ENCODE data around the gene EDDM3A.
"Not testable (repeated sequence)": the region's sequence is repeated elsewhere in the genome, so short reads cannot be mapped to it uniquely, and the experiment has no call there.

Gene EDDM3A, protein sequence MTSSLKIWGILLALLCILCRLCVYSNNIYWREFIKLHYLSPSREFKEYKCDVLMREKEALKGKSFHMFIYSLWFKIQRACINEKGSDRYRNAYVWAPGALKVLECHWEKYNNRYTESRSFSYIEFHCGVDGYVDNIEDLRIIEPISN

DNA sequence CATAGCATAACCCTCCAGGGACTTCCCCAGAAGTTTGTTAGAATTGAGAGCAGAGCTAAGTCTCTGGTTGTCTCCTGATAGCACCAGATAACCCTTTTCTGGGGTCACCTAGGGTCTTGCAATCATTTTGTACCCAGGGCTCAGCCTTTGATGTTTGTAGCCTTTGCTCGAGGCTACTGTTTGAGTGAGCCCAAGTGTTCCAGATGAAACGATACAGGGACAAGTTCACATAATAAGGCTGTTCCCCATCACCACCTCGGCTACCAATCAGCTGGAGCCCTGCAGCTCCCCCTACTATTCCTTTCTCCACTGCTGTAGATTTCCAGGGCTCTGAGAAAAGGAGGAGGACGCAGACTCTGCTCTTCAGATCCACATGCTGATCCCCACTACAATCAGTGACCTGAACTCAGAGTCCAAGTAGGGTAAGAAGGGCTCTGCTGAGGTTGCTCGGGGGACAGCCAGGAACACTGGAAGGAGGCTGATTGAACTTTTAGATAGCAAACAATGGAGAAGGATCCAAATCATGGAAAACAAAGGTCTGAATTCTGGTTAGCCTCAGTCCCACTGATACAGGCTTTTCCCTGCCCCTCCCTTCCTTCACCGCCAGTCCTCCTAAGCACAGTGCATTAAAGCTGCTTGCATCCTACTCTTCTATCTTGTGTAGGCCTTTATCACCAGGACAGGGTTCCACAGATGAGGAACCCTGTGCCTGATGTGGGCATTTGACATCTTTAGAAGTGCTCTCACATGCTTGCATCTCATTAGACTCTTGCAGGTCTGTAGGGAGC is at the start of gene EDDM3A:
TSS of gene EDDM3A (plus strand) at position 317 of the 788 bp plus-strand sequence. CDS start 1,694 bp downstream, outside the sequence.
- H3K9me3 Mint-ChIP-seq: peaks cover 0 to 2% of the 10 kb centered on the region in 2 donors

DNA sequence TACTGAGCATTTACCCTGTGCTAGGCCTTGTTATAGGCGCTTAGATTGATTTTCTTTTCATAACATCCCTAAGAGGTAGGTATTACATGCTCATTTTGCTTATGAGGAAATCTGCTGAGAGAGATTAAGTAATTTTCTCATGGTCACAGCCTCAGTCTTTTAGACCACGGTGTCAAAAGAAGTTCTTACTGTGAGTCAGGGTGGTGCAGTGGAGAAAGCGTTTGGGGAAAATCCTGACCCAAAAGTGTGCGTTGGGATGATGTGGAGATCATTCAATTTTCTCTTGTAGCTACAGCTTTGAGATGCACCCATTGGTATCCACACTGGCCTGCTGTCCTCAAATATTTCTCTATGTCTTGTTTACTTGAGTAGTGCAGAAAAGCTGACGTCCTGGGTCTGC is 48.9 kb upstream of the EDDM3A start:
- Mint-ChIP-seq H3K9me3 (peaks cover 0 to 4% of the 10 kb centered on the region in 2 donors), H3K27ac (no peak overlapping the region), H3K4me1 (peaks cover 2 to 16% of the 10 kb centered on the region in 2 donors), H3K36me3 (no peaks in the 10 kb centered on the region), H3K4me3 (no peak overlapping the region), H3K27me3 (no peaks in the 10 kb centered on the region)
- no peak for DNase-seq
- no peak for ATAC-seq (replicated peaks)

More for the DNA sequence above, at the start of gene EDDM3A:
- H3K4me3 Mint-ChIP-seq: no peak within 1 kb of the TSS
- peaks cover 0 to 4% of the 10 kb centered on the region in 2 donors for H3K36me3 Mint-ChIP-seq
- DNase-seq (no peak), ATAC-seq (replicated peaks) (no peak)
- H3K27me3 Mint-ChIP-seq: peaks cover 0 to 8% of the 10 kb centered on the region in 2 donors
- peaks cover 22 to 40% of the 10 kb centered on the region in 2 donors for H3K4me1 Mint-ChIP-seq
- no peak within 1 kb of the TSS for H3K27ac Mint-ChIP-seq

DNA sequence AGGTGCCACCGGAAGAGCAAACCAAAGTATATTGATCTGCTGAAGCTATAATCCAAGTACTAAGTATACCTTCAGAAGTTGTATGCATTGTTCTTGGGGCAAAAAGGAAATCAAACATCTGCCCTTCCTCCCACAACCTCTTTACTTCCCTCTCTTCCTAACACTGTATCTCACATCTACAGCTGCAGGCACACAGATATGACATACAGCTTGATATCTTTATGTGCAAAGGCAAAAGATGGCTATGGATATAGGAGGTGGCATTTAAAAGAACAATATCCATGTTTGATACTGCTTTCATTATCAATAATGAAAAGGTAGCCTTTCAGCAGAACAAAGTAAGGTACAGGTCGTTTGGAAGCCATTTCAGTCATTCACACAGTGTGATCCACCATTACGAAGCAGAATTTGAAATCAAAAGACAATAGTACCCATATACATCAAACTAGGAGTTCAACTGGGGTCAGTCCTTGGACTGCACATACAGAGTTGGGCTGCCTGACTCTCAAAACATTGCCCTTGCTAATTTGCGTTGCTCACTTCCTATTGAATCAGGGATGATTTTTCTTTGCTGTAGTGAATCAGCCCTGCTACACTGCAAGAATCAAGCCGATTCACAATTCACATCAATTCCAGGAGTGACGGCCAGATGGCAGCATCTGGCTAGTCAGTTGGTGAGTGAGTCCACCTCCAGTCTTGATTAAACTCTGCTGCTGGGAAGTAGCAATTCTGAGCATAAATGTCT is 48.2 kb upstream of the EDDM3A start:
- no peak overlapping the region for H3K27ac Mint-ChIP-seq
- no peaks in the 10 kb centered on the region for H3K27me3 Mint-ChIP-seq
- H3K36me3 Mint-ChIP-seq: no peaks in the 10 kb centered on the region
- DNase-seq (peak; percentile 58), ATAC-seq (replicated peaks) (peak; percentile 77 to 90)
- H3K4me1 Mint-ChIP-seq: peaks cover 2 to 16% of the 10 kb centered on the region in 2 donors
- H3K9me3 Mint-ChIP-seq: peaks cover 0 to 4% of the 10 kb centered on the region in 2 donors
- H3K4me3 Mint-ChIP-seq: no peak overlapping the region

DNA sequence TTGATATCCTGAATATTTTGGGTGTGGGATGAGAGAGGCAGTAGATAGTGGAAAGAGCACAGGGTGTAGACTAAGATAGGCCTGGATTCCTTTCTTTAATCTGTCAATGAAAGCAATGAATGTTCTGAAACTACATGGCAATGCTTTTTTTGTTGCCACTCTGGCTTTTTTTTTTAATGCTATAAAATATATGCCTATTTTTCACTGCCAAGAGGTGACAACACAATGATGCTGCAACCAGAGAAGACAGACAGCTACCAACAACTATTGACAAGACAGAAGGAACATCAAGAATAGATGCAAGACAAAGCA is 47.7 kb upstream of the EDDM3A start:
- Mint-ChIP-seq H3K36me3 (no peaks in the 10 kb centered on the region), H3K27ac (no peak overlapping the region), H3K27me3 (no peaks in the 10 kb centered on the region), H3K4me1 (peaks cover 2 to 16% of the 10 kb centered on the region in 2 donors), H3K4me3 (no peak overlapping the region), H3K9me3 (peaks cover 0 to 4% of the 10 kb centered on the region in 2 donors)
- DNase-seq: no peak
- no peak for ATAC-seq (replicated peaks)

DNA sequence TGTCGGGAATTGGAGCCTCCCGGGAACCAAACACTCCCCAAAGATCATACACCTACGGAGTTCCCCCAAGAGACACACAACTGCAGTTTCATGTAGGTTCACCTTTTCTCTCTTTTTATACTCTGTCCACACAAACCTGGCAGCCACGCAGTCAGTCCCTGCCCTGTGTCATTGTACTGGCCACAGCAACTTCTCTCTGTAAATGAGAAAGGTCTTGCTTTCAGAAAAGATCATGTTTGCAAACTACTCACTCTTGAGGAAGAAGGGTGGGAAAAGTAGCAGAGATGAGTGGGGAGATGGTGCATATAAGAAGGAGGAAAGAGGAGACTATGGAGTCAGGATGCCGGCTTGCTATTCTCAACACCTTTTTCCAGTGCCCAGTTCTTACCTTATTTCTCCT is 46.8 kb upstream of the EDDM3A start:
- Mint-ChIP-seq H3K4me1 (peaks cover 2 to 16% of the 10 kb centered on the region in 2 donors), H3K9me3 (peaks cover 0 to 4% of the 10 kb centered on the region in 2 donors), H3K36me3 (no peaks in the 10 kb centered on the region), H3K27me3 (no peaks in the 10 kb centered on the region), H3K4me3 (no peak overlapping the region), H3K27ac (no peak overlapping the region)
- ATAC-seq (replicated peaks): no peak
- no peak for DNase-seq

DNA sequence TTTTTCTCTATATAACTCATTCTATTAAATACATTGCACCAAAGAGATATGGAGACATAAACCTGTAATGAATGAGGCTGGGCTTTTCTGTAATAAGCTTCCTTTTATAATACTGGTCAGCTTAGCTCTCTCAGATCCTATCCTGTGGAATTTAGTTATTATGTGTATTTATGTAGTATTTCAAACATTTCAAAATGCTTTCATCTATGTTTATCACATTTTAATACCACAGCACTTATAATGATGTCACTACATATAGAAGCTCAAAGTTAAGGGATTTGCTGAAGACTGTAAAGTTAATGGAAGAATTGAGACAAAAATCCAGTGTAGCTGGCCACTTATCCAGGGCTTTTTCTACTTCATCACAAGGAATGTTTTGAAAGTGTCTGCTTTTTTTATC is 45.8 kb upstream of the EDDM3A start:
- Mint-ChIP-seq H3K27me3 (no peaks in the 10 kb centered on the region), H3K4me3 (no peak overlapping the region), H3K27ac (no peak overlapping the region), H3K4me1 (peaks cover 2 to 16% of the 10 kb centered on the region in 2 donors), H3K9me3 (peaks cover 0 to 4% of the 10 kb centered on the region in 2 donors), H3K36me3 (no peaks in the 10 kb centered on the region)
- ATAC-seq (replicated peaks) (no peak), DNase-seq (no peak)

DNA sequence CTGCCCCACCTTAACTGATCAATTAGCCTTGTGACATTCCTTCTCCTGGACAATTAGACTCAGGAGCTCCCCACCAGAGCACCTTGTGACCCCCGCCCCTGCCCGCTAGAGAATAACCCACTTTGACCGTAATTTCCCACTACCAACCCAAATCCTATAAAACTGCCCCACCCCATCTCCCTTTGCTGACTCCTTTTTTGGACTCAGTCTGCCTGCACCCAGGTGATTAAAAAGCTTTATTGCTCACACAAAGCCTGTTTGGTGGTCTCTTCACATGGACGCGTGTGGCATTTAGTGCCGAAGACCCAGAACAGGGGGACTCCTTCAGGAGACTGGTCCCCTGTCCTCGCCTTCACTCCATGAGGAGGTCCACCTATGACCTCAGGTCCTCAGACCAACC is 44.7 kb upstream of the EDDM3A start:
- H3K36me3 Mint-ChIP-seq; DNase-seq; H3K27ac Mint-ChIP-seq; H3K27me3 Mint-ChIP-seq; H3K9me3 Mint-ChIP-seq; ATAC-seq (replicated peaks); H3K4me3 Mint-ChIP-seq: not testable (repeated sequence)
- peaks cover 2 to 16% of the 10 kb centered on the region in 2 donors for H3K4me1 Mint-ChIP-seq

DNA sequence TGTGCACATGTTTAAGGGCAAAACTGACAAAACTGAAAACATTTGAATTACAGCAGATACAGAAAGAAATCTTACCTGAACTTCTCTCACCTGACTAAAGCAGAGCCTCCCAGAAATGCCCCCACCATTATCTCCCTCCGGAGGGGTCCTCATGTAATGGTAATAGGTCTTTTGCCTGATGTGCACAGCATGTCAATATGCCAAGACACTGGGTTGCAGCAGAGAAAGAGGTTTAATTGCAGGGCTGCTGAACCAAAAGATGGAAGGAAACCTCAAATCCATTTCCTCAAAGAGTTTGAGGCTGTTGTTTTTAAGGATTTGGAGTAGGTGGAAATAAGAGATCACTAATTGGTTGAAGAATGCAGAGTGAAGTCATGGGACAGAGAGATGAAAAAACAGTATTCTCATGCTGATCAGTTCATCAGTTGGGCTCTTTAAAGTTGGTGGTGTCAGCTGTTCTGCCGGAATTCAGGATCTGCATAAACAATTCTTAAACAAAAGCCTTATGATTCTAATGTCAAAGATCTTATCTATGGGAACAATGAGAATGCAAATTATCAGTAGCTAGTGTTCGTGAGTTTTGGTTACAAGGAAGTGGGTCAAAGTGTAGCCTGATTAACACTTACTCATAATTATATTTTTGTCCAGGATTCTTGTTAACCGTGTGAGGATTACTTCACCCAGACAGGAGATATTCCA is 38.9 kb upstream of the EDDM3A start:
- no peaks in the 10 kb centered on the region for H3K9me3 Mint-ChIP-seq
- no peaks in the 10 kb centered on the region for H3K27me3 Mint-ChIP-seq
- peaks cover 0 to 2% of the 10 kb centered on the region in 2 donors for H3K4me1 Mint-ChIP-seq
- no peak overlapping the region for H3K27ac Mint-ChIP-seq
- no peak overlapping the region for H3K4me3 Mint-ChIP-seq
- H3K36me3 Mint-ChIP-seq: peaks cover 0 to 5% of the 10 kb centered on the region in 2 donors
- DNase-seq (no peak), ATAC-seq (replicated peaks) (no peak)

DNA sequence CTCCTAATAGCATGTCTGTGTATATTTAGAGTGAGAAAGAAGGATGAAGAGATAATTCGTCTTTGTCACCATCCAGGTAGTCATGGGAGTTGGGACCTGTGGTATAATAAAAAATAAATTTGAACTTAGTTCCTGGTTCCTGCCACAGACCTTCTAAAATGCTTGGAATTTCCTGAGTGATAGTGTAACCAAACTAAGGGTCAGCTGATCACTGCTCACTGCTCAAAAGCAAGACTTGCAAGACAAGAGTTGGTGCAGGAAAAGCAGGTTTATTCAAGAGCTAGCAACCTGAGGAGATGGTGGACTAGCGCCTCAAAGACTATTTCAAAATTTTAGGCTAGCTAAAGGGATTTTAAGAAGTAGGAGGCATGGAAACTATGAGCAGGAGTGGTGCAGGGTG is 38.1 kb upstream of the EDDM3A start:
- ATAC-seq (replicated peaks) (no peak), DNase-seq (no peak)
- Mint-ChIP-seq H3K36me3 (peaks cover 0 to 5% of the 10 kb centered on the region in 2 donors), H3K27ac (no peak overlapping the region), H3K9me3 (no peaks in the 10 kb centered on the region), H3K27me3 (no peaks in the 10 kb centered on the region), H3K4me1 (peaks cover under 1 to 2% of the 10 kb centered on the region in 2 donors), H3K4me3 (no peak overlapping the region)

DNA sequence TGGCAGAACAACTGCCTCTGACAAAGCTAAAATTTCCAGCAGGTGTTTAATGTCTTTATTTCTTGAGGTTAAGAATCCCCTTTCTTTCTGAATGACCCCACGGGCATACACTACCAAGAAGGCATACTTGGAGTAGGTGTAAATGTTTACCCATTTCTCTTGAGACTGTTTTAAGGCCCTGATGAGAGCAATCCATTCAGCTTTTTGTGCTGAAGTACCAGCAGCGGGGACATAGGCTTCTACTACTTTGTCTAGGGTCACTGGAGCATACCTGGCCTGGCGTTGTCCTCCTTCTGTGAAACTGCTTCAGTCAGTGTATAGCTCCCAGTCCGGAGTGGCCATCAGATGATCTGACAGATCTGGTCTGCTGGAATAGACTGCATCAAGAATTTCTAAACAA is 34.4 kb upstream of the EDDM3A start:
- H3K9me3 Mint-ChIP-seq: peaks cover 0 to 3% of the 10 kb centered on the region in 2 donors
- no peak overlapping the region for H3K4me3 Mint-ChIP-seq
- H3K27me3 Mint-ChIP-seq: no peaks in the 10 kb centered on the region
- H3K27ac Mint-ChIP-seq: no peak overlapping the region
- peaks cover 26 to 36% of the 10 kb centered on the region in 2 donors for H3K4me1 Mint-ChIP-seq
- peaks cover 0 to 8% of the 10 kb centered on the region in 2 donors for H3K36me3 Mint-ChIP-seq
- DNase-seq: no peak
- no peak for ATAC-seq (replicated peaks)

DNA sequence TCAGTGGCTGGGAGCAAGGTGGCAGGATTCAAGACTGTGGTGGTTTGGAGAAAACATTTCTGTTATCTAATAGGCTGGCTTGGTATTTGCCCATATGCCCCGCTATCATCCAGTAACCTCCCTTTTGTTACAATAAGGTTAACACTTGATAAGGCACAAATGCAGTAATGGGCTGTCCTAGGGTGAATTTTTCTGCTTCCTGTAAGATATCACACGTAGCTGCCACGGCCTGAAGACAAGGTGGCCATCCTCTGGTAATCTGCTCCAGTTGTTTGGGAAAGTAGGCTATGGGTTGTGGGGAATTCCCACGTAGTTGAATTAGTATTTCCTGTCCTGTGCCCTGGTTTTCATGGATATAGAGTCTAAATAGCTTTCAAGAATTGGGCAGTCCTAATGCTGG is 34.0 kb upstream of the EDDM3A start:
- Mint-ChIP-seq H3K27me3 (no peaks in the 10 kb centered on the region), H3K4me1 (peaks cover 28 to 40% of the 10 kb centered on the region in 2 donors), H3K4me3 (no peak overlapping the region), H3K36me3 (peaks cover 2 to 9% of the 10 kb centered on the region in 2 donors), H3K27ac (no peak overlapping the region), H3K9me3 (peaks cover 0 to 5% of the 10 kb centered on the region in 2 donors)
- ATAC-seq (replicated peaks): no peak
- no peak for DNase-seq

DNA sequence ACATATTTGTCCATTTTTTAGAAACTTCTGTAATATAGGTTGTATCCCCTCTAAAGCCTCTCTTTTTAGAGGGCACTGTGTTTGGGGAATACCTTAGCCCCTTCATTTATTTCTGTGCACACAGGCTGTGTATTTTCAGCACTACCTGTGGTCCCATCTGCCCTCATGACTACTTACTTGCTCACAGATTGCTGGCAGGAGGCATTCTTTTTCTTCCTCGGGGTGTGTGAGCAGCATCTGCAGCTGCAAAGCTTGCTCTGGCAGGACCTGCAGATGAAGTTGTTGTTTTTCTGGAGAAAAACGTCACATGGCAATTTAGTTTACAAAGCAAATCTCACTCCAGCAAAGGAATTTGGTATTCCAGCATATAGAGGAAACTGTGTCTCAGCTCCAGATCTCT is 32.8 kb upstream of the EDDM3A start:
- H3K27me3 Mint-ChIP-seq: no peaks in the 10 kb centered on the region
- no peak for ATAC-seq (replicated peaks)
- peaks cover 3 to 9% of the 10 kb centered on the region in 2 donors for H3K9me3 Mint-ChIP-seq
- no peak for DNase-seq
- peaks cover 7 to 10% of the 10 kb centered on the region in 2 donors for H3K36me3 Mint-ChIP-seq
- peaks cover 31 to 52% of the 10 kb centered on the region in 2 donors for H3K4me1 Mint-ChIP-seq
- H3K4me3 Mint-ChIP-seq: peak overlapping the region in 1 of 2 donors; percentile 41
- H3K27ac Mint-ChIP-seq: no peak overlapping the region

DNA sequence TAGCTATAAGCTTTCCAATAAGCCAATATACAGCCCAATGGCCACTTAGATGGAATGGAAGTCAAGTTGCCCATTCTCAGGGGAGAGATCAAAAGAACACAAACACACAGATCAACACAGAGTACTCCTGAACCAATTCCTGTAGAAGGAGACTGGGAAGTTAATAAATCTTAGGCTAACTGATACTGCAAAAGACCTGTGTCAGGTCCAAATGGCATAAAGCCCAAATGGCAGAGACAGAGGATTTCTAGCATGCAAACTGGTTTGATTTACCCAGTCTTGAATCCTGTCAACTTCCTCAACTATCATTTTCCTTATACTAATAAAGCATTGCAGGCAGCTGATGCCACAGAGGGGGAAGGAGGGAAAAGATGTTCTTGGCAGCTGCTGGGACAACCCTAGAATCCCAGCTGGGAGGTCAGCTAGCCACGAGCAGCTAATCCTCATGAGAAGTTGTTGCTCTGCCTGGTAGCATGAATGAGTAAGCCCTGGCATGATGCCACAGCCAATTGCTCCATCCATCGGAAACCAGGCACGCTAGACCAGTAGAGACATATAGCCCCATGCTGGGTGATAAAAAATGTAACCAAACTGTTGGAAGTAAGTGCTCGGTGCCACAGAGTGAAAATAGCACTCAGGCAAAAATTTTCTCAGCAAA is 31.0 kb upstream of the EDDM3A start:
- peak overlapping the region in 1 of 2 donors; percentile 53 for H3K4me3 Mint-ChIP-seq
- H3K9me3 Mint-ChIP-seq: peaks cover 4 to 12% of the 10 kb centered on the region in 2 donors
- peak in 1 of 2 donors; percentile 11 for ATAC-seq (replicated peaks)
- DNase-seq: no peak
- H3K27ac Mint-ChIP-seq: peak overlapping the region; percentile 27
- H3K4me1 Mint-ChIP-seq: peaks cover 41 to 71% of the 10 kb centered on the region in 2 donors
- H3K36me3 Mint-ChIP-seq: peaks cover 8 to 16% of the 10 kb centered on the region in 2 donors
- no peaks in the 10 kb centered on the region for H3K27me3 Mint-ChIP-seq
